Measurements from ENCODE around the gene KMT2C.

Gene KMT2C

GRCh38 chr7:152180048-152180447 lies 255.8 kb downstream of the KMT2C start:
- intact Hi-C loops (cut with DNase I), result no loop called here
- DNase-seq, result no peak

DNA sequence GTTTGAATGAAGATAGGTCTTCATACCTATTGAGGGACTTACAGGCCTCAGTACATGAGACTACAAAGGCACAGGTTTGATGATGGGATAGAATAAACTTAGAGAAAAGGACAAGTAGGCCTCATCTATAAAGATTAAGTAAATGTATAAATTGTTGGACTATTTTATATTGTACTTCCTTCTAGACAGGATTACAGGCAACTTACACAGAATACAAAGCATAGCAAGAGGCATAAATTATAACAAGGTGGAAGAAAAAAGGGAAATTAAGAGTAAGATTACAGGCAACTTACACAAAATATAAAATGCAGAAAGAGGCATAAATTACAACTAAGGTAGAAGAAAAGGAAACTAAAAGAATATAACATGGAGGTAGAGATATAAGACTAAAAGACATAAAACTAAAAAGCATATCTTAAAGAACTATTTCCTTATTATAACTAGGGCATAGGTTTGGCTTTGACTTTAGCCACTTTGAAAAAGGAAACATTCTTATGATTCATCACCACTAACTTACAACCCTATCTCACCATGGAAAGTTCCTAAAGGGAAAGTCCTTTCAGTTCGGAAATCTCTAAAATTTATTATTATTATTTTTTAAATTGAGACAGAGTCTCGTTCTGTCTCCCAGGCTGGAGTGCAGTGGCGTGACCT lies 257.3 kb downstream of the KMT2C start:
- intact Hi-C loops (cut with DNase I), result no loop called here
- no peak for DNase-seq

- intact Hi-C loops (cut with DNase I), result no loop called here
- no peak for DNase-seq
Observed at GRCh38 chr7:152177681-152178404, 258.0 kb downstream of the KMT2C start.

DNA sequence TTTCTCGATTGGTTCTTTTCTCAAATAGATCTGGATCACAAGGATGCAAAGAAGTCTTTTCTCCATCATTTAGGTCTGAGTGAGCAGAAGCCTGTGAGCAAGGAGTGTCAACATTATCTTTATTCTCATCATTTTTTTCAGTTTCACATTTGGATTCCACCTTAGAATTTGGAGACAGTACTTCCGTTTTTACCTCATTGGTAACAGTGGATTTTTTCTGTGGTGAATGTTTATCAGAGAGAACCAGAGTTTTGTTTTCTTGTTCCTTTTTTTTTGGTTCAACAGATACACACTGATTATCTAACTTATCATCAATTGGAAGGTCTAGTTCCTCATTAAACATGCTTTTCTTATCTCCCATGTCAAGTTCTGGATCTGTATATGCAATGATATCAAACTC lies 259.0 kb downstream of the KMT2C start:
- intact Hi-C loops (cut with DNase I), result no loop called here
- DNase-seq, result no peak

GRCh38 chr7:152173372-152174070 lies 262.3 kb downstream of the KMT2C start:
- DNase-seq, result no peak
- intact Hi-C loops (cut with DNase I), result no loop called here

GRCh38 chr7:152162287-152162686 lies 273.5 kb downstream of the KMT2C start:
- no peak for DNase-seq
- intact Hi-C loops (cut with DNase I), result no loop called here

DNA sequence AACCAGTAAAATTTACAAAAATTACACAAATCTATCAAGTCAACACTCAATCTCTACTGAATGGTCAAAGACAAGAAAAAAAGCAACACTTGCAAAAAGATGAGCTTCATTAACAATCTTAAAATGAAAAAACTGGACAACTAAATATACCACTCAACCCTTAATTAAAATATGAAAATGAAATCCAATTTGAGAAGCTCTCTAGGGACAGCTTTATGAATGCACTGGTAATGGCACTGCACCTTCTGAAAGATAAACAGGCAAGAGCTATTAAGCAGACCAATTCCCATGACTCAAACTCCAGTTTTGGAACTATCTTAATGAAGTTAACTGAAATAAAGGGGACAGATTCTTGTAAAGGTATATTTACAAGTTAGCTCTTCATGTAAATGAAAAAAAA lies 274.6 kb downstream of the KMT2C start:
- intact Hi-C loops (cut with DNase I), result no loop called here
- no peak for DNase-seq

GRCh38 chr7:152158801-152159587 lies 276.8 kb downstream of the KMT2C start:
- intact Hi-C loops (cut with DNase I), result no loop called here
- no peak for DNase-seq

- intact Hi-C loops (cut with DNase I), result no loop called here
- no peak for DNase-seq
Observed at GRCh38 chr7:152152267-152152666, 283.5 kb downstream of the KMT2C start.

- intact Hi-C loops (cut with DNase I), result no loop called here
- DNase-seq, result no peak
Observed at GRCh38 chr7:152149363-152149762, 286.4 kb downstream of the KMT2C start.

DNA sequence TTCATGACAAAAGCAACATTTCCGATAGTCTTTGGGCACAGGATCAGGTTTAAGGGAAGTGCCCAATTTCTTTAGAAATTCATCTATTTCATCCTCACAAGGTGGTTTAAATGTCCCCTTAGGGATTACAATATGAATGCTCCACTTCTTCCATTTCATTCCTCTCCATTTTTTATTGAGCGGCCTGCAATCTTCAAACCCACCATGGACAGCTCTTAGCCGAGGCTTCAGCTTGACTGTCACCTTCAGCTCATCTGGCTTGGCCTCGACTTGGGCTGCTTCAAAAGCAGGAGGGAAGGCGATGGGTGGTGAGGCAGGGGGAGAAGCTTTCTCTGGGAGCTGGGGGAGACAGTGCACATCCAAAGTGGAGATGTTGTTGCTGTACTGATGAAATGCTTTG lies 287.1 kb downstream of the KMT2C start:
- intact Hi-C loops (cut with DNase I), result no loop called here
- no peak for DNase-seq

DNA sequence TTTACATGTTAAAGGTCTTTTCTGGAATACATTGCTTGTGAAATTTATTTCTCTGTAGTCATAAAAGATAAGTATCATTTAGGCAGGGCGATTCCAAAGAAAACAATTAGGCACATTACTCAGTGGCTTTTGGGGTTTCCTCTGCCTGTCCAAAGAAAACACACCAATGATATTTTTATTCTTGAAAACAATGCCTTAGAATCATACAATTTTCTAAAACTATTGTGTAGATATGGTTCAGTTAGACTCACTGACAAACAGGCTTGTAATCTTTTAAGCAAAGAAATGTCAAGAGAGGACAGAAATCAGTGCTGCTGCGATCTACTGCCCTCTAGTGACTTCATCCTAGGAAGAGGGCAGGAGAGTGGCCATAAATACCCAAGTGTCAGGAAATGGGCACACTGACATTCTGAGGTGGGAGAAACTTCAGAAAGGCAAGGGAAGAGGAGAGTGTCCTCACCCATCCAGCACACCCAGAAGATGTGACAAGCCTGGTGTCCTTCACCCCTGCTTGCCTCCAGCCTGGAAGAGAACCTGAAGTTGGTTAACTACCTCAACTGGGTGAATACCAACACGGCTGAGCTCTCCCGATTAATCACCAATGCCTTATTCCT lies 289.8 kb downstream of the KMT2C start:
- peak in 17 of 42 donors; percentile 29 to 71 (median 47) for DNase-seq
- intact Hi-C loops (cut with DNase I), result no loop called here

- no peak for DNase-seq
- intact Hi-C loops (cut with DNase I), result no loop called here
Observed at GRCh38 chr7:152144557-152145245, 291.1 kb downstream of the KMT2C start.

GRCh38 chr7:152142976-152143595 lies 292.7 kb downstream of the KMT2C start:
- intact Hi-C loops (cut with DNase I), result no loop called here
- DNase-seq, result no peak

DNA sequence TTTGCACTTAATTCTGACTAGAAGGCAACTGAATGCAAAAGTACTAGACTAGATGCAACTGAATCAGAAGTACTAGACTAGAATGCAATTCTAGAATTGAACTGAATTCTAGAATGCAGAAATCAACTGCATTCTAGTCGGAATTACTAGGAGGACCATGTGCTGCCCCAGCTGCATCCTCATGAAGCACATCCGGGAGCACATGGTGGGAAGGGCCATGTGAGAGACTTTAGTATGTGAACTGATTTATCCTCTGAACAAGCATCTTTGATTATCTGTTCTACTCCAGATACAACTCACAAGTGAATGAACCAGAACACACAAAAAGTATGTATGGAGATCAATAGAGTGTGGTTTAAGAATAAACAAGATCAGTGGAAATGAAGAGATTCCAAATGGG lies 295.2 kb downstream of the KMT2C start:
- no peak for DNase-seq
- intact Hi-C loops (cut with DNase I), result no loop called here

DNA sequence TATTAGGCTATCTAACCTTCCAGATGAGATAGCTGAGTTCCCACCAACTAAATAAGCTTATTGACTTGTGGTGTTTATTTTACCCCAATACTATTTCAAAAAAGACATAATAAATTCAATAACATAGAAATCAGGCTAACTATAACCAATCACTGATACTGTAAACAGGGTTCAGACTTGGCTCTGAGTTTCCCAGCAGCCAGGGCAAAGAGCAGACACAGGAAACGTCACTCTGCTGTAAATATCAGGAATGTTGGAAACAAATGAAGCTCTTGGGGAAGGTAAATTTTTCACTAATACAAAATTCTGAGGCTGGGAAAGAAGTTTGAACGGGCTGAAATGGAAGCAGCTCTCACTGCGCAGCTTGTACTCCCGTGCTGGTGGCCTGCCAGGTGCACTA lies 295.7 kb downstream of the KMT2C start:
- DNase-seq, result no peak
- intact Hi-C loops (cut with DNase I), result no loop called here

DNA sequence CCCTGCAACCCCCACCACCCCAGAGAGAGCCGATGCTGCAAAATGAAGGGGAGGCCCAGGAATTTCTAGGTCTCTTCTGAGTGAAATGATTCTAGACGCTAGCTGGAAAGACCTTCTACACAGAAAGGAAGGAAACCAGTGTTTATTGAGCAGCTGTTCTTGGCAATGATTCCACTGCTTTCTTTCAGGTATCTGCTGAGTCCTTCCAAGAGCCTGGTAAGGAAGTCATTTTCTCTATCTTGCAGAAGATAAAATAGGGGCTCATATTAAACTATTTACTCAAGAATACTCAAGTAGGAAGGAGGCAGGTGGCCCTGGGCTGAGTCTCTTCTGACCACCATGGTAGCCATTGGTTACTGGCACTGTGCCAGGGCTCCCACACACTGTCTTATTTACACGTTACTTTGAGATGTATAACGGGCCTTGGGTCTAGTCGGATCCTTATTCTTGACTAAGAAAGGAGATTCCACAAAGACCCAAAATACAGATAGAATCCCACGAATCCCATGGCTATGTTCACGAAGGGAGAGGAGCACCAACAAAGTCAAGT lies 298.3 kb downstream of the KMT2C start:
- peak in 1 of 42 donors; percentile 16 for DNase-seq

GRCh38 chr7:152136686-152137085 lies 299.1 kb downstream of the KMT2C start:
- peak in 4 of 42 donors; percentile 16 to 55 (median 25) for DNase-seq
- intact Hi-C loops (cut with DNase I), result no loop called here

More for the DNA sequence above, 298.3 kb downstream of the KMT2C start:
- intact Hi-C loops (cut with DNase I), result no loop called here

Measured in head of caudate nucleus (tissue), 42 donors.